Measurements from ENCODE around the gene SCT. TPM values are rescaled to one million over a fixed set of nuclear protein-coding genes. Genes with fewer than 3 reads are reported as not detected.

Gene SCT
- total RNA-seq, 1 experiment from 2014 or later: 2.3 TPM

DNA sequence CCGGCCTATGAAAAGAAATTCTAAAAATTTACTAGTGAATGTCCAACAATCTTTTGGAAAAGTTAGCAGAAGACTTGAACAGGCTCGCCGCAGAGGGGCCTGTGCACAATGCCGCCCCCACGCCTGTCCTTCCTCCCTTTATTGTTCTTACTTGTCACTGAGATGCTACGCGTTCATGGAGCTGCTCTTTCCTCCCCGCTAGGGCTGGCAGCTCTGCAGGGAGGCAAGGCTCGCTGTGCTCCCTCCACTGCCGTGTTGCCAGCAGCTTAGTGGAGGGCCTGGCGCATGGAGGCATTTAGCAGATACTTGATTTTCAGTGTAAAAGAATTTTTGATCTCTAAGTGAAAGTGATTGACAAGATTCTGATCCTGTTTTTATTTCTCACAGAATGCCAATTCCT is 36.0 kb downstream of the SCT start:
- CTCF ChIA-PET: no interaction called here

DNA sequence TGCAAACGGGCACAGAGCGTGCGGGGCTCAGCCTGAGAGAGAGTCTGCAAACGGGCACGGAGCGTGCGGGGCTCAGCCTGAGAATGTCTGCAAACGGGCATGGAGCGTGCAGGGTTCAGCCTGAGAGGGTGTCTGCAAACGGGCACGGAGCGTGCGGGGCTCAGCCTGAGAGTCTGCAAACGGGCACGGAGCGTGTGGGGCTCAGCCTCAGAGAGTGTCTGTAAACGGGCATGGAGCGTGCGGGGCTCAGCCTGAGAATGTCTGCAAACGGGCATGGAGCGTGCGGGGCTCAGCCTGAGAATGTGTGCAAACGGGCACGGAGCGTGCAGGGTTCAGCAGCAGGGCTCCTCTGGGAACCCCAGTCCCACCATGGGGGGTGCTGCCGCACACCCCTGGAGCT is 37.2 kb downstream of the SCT start:
- ChIA-PET CTCF (no interaction called here), POLR2A (no interaction called here)
- no peak overlapping the region for H3K27ac Mint-ChIP-seq
- no peak for ATAC-seq
- DNase-seq (ENCODE audit: low spot score): no peak
- no peaks in the 10 kb centered on the region for H3K4me1 Mint-ChIP-seq
- H3K9me3 Mint-ChIP-seq: no peaks in the 10 kb centered on the region
- H3K4me3 Mint-ChIP-seq: no peak overlapping the region
- no peaks in the 10 kb centered on the region for H3K27me3 Mint-ChIP-seq (ENCODE audit: low read depth)
- peaks cover 69% of the 10 kb centered on the region for H3K36me3 Mint-ChIP-seq
- TF ChIP-seq ESRRA (CRISPR knock-in tag; IDR thresholded peaks at IDR 0.05; ENCODE audit: borderline replicate concordance): no peak

More for the DNA sequence above, 36.0 kb downstream of the SCT start:
- no peak overlapping the region for H3K4me3 Mint-ChIP-seq
- no peak overlapping the region for H3K27ac Mint-ChIP-seq
- ATAC-seq (no peak), DNase-seq (ENCODE audit: low spot score) (no peak)
- no peaks in the 10 kb centered on the region for H3K4me1 Mint-ChIP-seq
- TF ChIP-seq ETV6 (CRISPR knock-in tag; IDR thresholded peaks at IDR 0.05) (no peak), NR3C1 (CRISPR knock-in tag; conservative IDR thresholded peaks at IDR 0.05; ENCODE audit: low read depth) (no peak), FOXJ3 (CRISPR knock-in tag; IDR thresholded peaks at IDR 0.05; ENCODE audit: borderline replicate concordance) (no peak), ZNF671 (CRISPR knock-in tag; IDR thresholded peaks at IDR 0.05) (no peak), PRRX2 (CRISPR knock-in tag; IDR thresholded peaks at IDR 0.05) (no peak), JUN (CRISPR knock-in tag; IDR thresholded peaks at IDR 0.05) (no peak), ZNF232 (CRISPR knock-in tag; IDR thresholded peaks at IDR 0.05) (no peak), TEAD1 (CRISPR knock-in tag; IDR thresholded peaks at IDR 0.05) (no peak), ATF1 (CRISPR knock-in tag; IDR thresholded peaks at IDR 0.05) (no peak)
- no peaks in the 10 kb centered on the region for H3K27me3 Mint-ChIP-seq (ENCODE audit: low read depth)
- no peaks in the 10 kb centered on the region for H3K9me3 Mint-ChIP-seq
- H3K36me3 Mint-ChIP-seq: peaks cover 72% of the 10 kb centered on the region
- POLR2A ChIA-PET: no interaction called here

GRCh38 chr11:587978-588380 is 39.0 kb downstream of the SCT start:
- no peak for TF ChIP-seq E2F1 (CRISPR knock-in tag; IDR thresholded peaks at IDR 0.05)
- no peak for TF ChIP-seq ETV6 (CRISPR knock-in tag; IDR thresholded peaks at IDR 0.05)
- no peak for TF ChIP-seq SMAD4 (CRISPR knock-in tag; IDR thresholded peaks at IDR 0.05)
- peak; percentile 97 for TF ChIP-seq GABPB1 (CRISPR knock-in tag; IDR thresholded peaks at IDR 0.05)
- TF ChIP-seq ATF1 (CRISPR knock-in tag; IDR thresholded peaks at IDR 0.05): no peak
- H3K4me1 Mint-ChIP-seq: no peaks in the 10 kb centered on the region
- DNase-seq (ENCODE audit: low spot score) (no peak), ATAC-seq (no peak)
- ChIA-PET CTCF (no interaction called here), POLR2A (no interaction called here)
- no peaks in the 10 kb centered on the region for H3K27me3 Mint-ChIP-seq (ENCODE audit: low read depth)
- H3K27ac Mint-ChIP-seq: no peak overlapping the region
- H3K36me3 Mint-ChIP-seq: peaks cover 59% of the 10 kb centered on the region
- no peak overlapping the region for H3K4me3 Mint-ChIP-seq
- no peaks in the 10 kb centered on the region for H3K9me3 Mint-ChIP-seq

DNA sequence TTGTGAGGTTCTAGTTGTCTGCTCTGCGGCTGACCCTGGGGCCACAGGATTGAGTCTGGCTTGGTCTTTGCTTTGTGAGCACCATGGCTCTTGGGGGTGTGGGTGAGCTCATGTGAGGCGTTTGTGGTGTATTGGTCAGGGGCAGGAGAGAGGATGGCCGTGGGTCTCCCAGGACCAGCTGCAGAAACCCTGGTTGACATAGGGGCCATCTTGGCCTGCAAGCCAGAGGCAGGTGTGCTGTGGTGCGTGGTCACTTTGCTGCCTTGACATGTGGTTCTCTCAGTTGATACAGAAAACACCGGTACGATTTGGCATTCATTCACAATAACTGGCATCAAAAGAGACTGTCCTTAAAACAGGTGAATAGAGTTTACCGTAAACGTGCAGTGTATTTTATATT is 39.4 kb downstream of the SCT start:
- no peak for ATAC-seq
- no peak for TF ChIP-seq RORB (CRISPR knock-in tag; IDR thresholded peaks at IDR 0.05)
- TF ChIP-seq GABPB1 (CRISPR knock-in tag; IDR thresholded peaks at IDR 0.05): no peak
- POLR2A ChIA-PET: no interaction called here
- DNase-seq (ENCODE audit: low spot score): no peak
- Mint-ChIP-seq H3K4me1 (no peaks in the 10 kb centered on the region), H3K27me3 (ENCODE audit: low read depth) (no peaks in the 10 kb centered on the region), H3K9me3 (no peaks in the 10 kb centered on the region), H3K4me3 (no peak overlapping the region), H3K27ac (no peak overlapping the region), H3K36me3 (peaks cover 54% of the 10 kb centered on the region)
- CTCF ChIA-PET: no interaction called here

DNA sequence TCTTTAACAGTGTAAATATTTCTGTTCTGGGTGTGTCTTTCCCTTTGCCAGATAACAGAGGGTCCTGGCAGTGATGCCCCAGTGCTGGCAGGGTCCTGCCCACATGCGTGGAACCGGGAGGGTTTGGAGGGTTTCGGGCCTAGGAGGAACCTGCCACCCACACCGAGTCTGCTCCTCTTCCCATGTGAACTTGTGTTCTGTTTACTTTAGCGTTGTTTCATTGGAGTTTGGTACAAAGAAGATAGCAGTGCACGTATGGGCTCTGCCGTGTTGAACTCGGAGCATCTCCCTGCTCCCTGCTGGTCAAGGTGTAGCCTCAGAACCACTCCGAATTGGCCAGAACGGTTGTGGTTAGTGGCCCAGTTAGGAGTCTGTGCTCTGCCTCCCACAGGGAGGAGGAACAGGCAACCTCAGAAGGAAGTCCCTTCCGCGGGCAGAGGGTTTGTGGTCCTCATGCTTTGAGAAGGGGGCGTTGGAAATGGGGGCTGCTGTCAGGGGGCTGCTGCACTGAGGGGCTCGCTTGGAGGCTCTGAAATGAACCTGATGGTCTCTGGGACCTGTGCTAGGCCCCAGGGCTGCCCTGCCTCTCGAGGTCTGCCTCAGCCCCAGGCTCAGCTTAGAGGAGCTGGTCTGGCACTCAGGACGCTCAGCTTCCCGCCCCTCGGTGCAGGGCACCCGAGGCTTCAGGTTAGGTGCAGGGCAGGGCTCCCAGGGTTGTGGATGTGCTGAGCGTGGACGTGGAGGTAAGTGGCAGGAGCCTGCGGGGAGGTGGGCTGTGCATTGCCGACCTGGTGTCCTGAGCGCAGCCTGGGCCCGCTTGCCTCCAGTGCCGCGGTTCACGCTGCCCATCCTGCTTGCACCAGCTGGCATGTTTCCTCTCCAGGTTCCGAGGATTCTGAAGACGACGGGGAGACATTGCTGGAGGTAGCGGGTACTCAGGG is 40.3 kb downstream of the SCT start:
- no peaks in the 10 kb centered on the region for H3K9me3 Mint-ChIP-seq
- H3K4me1 Mint-ChIP-seq: no peaks in the 10 kb centered on the region
- ChIA-PET POLR2A (no interaction called here), CTCF (no interaction called here)
- no peak overlapping the region for H3K4me3 Mint-ChIP-seq
- ATAC-seq: no peak
- peaks cover 55% of the 10 kb centered on the region for H3K36me3 Mint-ChIP-seq
- H3K27ac Mint-ChIP-seq: peak overlapping the region; percentile 29; the same call in 1 of the 2 replicates
- no peaks in the 10 kb centered on the region for H3K27me3 Mint-ChIP-seq (ENCODE audit: low read depth)
- DNase-seq (ENCODE audit: low spot score): no peak
- TF ChIP-seq CTCF (IDR thresholded peaks at IDR 0.05) (no peak), ELF4 (CRISPR knock-in tag; IDR thresholded peaks at IDR 0.05; ENCODE audit: low read depth) (no peak)
- TF ChIP-seq, protein P1, sequence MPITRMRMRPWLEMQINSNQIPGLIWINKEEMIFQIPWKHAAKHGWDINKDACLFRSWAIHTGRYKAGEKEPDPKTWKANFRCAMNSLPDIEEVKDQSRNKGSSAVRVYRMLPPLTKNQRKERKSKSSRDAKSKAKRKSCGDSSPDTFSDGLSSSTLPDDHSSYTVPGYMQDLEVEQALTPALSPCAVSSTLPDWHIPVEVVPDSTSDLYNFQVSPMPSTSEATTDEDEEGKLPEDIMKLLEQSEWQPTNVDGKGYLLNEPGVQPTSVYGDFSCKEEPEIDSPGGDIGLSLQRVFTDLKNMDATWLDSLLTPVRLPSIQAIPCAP (CRISPR knock-in tag; IDR thresholded peaks at IDR 0.05): no peak
- TF ChIP-seq, protein P2, sequence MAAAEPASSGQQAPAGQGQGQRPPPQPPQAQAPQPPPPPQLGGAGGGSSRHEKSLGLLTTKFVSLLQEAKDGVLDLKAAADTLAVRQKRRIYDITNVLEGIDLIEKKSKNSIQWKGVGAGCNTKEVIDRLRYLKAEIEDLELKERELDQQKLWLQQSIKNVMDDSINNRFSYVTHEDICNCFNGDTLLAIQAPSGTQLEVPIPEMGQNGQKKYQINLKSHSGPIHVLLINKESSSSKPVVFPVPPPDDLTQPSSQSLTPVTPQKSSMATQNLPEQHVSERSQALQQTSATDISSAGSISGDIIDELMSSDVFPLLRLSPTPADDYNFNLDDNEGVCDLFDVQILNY (CRISPR knock-in tag; IDR thresholded peaks at IDR 0.05): no peak
- TF ChIP-seq, protein P3, sequence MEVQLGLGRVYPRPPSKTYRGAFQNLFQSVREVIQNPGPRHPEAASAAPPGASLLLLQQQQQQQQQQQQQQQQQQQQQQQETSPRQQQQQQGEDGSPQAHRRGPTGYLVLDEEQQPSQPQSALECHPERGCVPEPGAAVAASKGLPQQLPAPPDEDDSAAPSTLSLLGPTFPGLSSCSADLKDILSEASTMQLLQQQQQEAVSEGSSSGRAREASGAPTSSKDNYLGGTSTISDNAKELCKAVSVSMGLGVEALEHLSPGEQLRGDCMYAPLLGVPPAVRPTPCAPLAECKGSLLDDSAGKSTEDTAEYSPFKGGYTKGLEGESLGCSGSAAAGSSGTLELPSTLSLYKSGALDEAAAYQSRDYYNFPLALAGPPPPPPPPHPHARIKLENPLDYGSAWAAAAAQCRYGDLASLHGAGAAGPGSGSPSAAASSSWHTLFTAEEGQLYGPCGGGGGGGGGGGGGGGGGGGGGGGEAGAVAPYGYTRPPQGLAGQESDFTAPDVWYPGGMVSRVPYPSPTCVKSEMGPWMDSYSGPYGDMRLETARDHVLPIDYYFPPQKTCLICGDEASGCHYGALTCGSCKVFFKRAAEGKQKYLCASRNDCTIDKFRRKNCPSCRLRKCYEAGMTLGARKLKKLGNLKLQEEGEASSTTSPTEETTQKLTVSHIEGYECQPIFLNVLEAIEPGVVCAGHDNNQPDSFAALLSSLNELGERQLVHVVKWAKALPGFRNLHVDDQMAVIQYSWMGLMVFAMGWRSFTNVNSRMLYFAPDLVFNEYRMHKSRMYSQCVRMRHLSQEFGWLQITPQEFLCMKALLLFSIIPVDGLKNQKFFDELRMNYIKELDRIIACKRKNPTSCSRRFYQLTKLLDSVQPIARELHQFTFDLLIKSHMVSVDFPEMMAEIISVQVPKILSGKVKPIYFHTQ (CRISPR knock-in tag; IDR thresholded peaks at IDR 0.05): no peak

All from WTC11 (cell line).